HG03025 (cell line): ENCODE data around the gene NSUN7.
A peak's percentile ranks its signal among the peaks of the same experiment; 100 is the strongest.
"Not testable (repeated sequence)": the region's sequence is repeated elsewhere in the genome, so short reads cannot be mapped to it uniquely, and the experiment has no call there.

Source experiments
- ATAC-seq: cut with Tn5 transposase; IDR thresholded peaks from one replicate; pipeline ENCODE4 v1.9.1; 2021; ENCODE audit warnings: mild to moderate bottlenecking, moderate library complexity; ENCODE audit not compliant: unreplicated experiment, low FRiP score

NSUN7 gene, protein sequence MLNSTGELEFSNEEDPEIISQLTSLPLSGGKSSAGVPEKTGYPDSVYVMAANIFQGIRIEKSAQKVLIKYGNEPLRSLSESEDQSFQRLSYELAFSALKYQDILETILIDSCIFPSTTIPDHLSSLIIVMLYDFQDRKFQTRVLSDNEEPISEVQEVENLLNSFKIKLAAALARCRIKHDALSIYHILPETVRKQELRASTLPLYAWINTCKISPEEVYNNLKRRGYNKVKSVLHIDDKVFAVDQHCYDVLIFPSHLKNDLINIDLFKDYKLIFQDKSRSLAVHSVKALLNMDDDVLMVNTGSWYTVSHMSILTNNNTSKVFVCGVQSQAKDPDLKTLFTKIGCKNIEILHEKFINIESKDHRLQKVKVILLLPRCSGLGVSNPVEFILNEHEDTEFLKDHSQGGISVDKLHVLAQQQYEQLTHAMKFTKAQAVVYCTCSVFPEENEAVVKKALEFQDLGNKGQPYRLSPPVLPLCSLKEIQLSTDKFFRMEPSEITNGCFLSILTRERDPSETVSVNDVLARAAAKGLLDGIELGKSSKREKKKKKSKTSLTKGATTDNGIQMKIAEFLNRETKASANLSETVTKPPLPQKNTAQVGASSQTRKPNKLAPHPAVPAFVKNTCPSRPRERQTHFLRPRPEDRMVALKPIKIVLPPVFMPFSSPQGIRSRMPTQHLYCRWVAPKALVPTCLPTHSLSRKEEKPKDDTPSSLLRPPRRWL

GRCh38 chr4:40749717-40750460 lies at the start of gene NSUN7:
Gene NSUN7 (plus strand): TSS chr4:40749955. CDS start chr4:40750694, 739 bp downstream.
- ATAC-seq: no peak

DNA sequence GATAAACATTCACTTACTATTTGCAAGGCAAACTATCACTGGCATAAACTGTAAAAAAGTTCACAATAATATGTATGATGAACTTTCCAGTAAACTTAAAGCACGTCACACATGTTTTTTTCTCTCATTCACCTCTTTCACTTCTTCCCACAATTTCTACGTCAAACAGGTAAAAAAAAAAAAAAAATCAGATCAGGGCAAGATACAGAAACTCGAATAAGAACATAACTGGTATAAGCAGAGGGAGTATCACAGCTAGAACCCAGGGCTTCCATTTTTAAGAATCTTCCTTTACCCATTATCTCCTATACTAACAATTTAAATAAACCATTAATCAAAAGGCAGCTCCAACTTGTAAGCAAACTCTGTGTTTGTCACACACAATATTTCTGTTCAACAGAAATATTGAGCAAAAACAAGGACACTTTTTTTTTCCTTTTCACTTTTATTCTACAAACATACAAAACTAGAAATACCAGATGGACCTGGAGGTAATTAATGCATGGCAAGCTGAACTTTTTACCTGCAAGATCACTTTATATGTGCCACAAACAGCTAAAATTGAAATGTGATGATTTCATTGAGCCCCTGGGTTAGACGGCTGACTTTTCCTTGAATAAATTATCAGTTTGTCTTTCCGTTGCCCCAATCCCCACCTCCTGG lies 47.5 kb upstream of the NSUN7 start:
- no peak for ATAC-seq

DNA sequence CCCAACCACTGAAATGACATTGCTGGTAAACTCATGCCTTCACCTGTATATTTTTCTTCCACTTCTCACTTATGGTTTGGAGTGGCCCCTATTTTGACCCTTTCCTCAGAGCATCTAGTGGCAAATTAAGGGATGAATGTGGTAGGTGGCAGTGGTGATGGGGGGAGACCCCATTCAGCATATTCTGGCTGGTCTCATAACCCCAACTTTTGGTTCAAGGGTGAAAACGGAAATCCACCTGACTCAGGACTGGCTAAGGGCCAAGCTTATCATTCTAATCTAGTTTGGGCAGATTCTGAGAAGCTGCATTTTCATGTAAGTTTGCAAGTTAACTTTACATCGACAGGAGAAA lies 47.0 kb upstream of the NSUN7 start:
- ATAC-seq: no peak

- no peak for ATAC-seq
Observed at GRCh38 chr4:40704073-40704472, 45.7 kb upstream of the NSUN7 start.

- ATAC-seq: no peak
Observed at GRCh38 chr4:40710484-40711254, 39.1 kb upstream of the NSUN7 start.

GRCh38 chr4:40713001-40713400 lies 36.8 kb upstream of the NSUN7 start:
- not testable (repeated sequence) for ATAC-seq

DNA sequence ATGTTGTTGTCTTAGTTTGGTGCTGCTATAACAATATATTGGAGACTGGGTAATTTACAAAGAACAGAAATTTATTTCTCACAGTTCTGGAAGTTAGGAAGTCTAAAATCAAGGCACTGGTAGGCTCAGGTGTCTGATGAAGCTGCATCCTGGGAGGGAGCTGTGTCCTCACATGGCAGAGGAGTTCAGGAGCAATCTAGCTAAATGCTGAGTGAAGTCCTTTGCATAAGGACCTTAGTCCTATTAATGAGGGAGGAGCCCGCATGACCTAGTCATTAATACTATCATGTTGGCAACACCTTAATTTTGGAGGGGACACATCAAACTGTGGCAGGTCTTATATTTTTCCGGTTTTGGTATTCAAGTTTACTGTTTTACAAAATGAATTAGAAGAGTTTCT lies 36.0 kb upstream of the NSUN7 start:
- no peak for ATAC-seq

DNA sequence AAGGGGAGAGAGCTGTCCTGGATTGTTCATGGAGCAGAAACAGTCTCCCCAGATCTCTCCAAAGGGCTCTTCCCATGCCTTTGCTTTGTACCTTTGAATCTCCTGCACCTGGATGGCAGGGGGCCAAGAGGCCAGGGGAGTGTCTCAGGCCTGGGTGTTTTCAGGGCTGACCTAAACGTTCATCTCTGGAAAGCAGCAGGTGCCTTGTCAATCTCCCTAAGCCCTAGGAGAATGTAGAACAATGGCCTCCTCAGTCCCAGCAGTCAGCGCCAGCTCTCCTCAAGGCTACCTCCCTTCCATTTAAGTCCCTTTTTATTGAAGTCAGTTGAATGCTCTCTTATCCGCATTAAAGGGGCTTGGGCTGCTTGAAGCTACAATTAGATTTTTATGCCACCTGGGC lies 31.2 kb upstream of the NSUN7 start:
- ATAC-seq: no peak

DNA sequence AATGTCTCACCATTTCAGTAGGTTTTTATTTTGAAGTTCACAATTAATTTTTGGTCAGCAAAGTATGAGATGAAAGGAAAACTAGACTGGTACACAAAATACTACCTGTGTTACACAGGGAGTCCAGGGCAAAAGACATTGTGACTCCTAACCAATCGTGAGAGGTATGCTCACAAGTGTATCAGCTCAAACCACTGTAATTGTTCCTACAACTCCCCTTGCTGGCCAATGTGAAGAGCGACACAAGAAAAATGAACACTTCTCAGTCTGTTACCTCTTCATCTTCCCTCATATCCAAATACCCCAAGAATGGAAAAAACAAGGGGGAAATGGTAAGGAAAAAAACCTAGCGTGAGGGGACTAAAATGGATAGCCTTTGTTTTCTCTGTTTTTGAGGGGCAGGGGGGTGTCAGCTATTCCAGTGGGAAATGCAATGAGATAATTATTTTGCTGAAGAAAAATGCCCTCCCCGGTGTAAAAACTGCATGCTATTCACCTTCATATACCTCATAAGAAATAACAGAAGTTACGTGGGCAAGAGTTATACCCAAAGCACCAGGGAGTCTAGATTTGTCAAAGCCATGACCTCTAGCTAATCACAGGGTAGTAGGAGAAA lies 30.6 kb upstream of the NSUN7 start:
- ATAC-seq: peak; percentile 46

DNA sequence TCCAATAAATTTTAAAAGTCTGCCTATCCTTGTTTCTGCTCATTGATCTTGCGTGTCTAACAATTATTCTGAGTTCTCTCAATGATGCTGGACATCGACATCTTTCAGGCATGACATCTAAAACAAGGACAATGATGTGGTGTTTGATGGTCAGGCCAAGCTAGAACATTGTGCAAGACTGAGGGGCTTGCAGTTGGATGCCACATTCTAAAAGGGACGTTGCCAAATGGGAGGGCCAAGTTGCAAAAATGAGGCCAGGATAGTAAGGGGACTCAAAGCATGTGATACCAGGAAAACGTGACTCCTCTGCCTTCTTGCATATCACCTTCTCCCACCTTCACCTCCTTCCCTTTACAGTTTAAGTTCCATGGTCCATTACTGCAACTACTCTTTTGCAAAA lies 29.4 kb upstream of the NSUN7 start:
- ATAC-seq: no peak

GRCh38 chr4:40720916-40721315 lies 28.8 kb upstream of the NSUN7 start:
- ATAC-seq: no peak

GRCh38 chr4:40721730-40722171 lies 28.0 kb upstream of the NSUN7 start:
- no peak for ATAC-seq

DNA sequence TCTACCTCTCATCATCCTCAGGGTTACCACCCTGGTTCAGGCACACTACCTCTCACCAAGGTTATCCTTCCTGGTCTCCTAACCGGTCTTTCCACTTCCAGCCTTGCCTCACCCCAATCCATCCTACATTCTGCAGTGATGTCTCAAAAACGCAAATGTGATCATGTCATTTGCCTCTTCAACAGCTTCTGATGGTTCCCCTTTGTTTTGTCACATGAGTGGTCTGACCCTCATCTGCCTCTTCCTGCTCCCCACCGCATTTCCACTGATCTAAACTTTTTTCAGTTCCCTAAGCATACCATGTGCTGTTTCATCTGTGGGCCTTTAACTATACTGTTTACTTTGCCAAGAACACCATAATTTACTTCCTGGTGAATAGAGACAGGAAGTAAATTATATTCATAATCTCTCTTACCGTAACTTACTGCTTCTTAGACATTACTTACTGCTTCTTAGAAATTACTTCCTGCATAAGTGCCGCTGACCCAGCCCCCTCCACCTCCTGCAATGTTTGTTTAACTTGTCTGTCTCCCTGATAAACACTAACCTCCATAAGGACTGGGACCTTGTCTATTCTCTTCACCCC lies 27.1 kb upstream of the NSUN7 start:
- peak; percentile 75 for ATAC-seq

DNA sequence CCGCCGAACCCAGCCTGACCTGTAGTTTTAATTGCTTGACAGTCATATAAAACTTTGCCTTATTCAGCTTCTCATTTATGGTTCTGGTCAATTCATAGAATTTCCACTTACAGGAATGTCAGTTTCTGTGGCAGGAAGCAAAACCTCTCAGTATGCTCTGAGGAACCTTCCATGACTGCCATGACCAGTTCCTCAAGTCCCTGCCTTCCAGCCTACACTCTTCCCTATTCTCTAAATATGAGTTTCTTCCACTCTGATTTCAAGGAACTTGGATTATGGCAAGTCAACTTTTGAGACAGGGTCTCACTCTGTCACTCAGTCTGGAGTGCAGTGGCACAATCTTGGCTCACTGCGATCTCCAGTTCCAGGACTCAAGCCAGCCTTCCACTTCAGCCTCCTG lies 26.0 kb upstream of the NSUN7 start:
- no peak for ATAC-seq

DNA sequence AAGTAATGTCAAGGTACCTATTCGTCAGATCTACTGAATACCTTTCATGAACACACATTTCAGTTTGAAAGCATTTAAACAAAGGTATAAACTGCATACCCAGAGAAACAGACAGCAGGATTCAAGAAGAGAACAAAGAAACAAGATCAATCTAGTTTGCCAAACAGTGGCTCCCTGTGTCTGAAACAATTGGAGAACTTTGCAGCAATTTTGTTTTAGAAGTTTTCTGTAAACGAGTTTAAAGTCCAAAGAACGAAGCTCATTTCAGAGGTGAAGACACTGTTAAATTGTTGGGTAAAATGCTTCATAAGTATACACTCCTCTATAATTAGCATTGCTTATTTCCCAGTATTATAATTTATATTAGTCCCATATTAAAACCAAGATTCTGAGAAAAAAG lies 21.4 kb upstream of the NSUN7 start:
- ATAC-seq: no peak

GRCh38 chr4:40729555-40729954 lies 20.2 kb upstream of the NSUN7 start:
- ATAC-seq: no peak

DNA sequence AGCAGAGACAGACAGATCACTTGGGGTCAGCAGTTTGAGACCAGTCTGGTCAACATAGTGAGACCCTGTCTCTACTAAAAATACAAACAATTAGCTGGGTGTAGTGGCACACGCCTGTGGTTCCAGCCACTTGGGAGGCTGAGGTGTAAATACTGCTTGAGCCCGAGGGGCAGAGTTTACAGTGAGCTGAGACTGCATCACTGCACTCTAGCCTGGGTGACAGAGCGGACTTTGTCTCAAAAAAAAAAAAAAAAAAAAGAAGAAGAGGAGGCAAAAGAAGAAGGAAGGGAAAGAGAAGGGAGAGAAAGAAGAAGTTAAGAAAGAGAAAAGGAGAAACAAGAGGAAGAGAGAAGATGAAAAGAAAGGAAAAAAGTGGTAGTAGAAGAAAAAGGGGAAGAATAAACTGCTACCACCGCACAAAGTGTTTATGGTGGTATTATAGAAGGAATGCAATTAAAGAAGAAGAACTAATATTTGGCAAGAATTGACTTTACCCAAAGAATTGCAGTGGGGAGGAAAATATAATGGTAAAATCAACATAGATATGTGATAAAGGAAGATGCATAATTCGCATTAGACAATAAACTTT lies 19.6 kb upstream of the NSUN7 start:
- no peak for ATAC-seq

DNA sequence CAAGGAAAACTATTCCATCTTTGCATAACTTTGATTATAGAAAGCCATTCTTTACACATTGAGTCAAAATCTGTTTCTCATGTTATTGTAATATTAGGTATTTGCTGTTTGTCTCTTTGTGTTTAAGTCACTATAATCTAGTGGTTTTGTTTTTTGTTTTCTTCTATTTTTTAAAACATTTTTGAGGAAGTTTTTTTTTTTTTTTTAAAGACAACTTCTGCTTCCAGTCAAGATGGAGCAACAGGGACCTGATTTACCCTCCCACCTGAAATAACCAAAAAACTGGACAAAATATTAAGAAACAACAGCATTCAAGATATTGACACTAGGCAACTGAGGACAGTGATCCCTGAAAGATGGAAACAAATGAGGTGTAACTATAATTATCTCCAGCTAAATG lies 18.4 kb upstream of the NSUN7 start:
- ATAC-seq: no peak

GRCh38 chr4:40731792-40732245 lies 17.9 kb upstream of the NSUN7 start:
- ATAC-seq: no peak
